Lung (tissue), 12 donors: ENCODE measurements around the gene ARHGAP10. TPM values are rescaled to one million over a fixed set of nuclear protein-coding genes. Genes with fewer than 3 reads are reported as not detected.

Experiments used
- ATAC-seq: fragments of 200-7000 bp; cut with Tn5 transposase; one replicate; pipeline ENCODE4 v1.9.1; 2020; ENCODE audit warnings: moderate number of reproducible peaks; ENCODE audit not compliant: insufficient read depth, low FRiP score
- DNase-seq, 3 donors: peaks; one replicate each; pipeline ENCODE4 v3.0.0-alpha.2; 2013 to 2017
- H3K27ac ChIP-seq, 2 donors: one replicate each; pipeline ENCODE4 v1.5.1; 2013; ENCODE audit warnings: mild to moderate bottlenecking in 2 of 2, moderate library complexity in 2 of 2, control low read depth in 1 of 2, inconsistent platforms in 1 of 2, low read depth in 1 of 2, low read length in 1 of 2
- H3K27me3 ChIP-seq, 3 donors: one replicate each; pipeline ENCODE4 v1.5.1; 2013; ENCODE audit warnings: low read length in 2 of 3; ENCODE audit not compliant: control insufficient read depth in 3 of 3, insufficient read depth in 3 of 3
- H3K36me3 ChIP-seq, 4 donors: one replicate each; pipeline ENCODE4 v1.5.1; 2013; ENCODE audit warnings: low read length in 4 of 4, mild to moderate bottlenecking in 1 of 4, moderate library complexity in 1 of 4; ENCODE audit not compliant: control insufficient read depth in 4 of 4, insufficient read depth in 4 of 4
- H3K4me1 ChIP-seq, 5 donors: one replicate each; pipeline ENCODE4 v1.5.1; 2013; ENCODE audit warnings: low read length in 5 of 5, mild to moderate bottlenecking in 2 of 5, moderate library complexity in 1 of 5; ENCODE audit not compliant: control insufficient read depth in 5 of 5, insufficient read depth in 5 of 5
- H3K4me3 ChIP-seq: one replicate; pipeline ENCODE4 v1.5.1; 2013; ENCODE audit warnings: mild to moderate bottlenecking, control low read depth, moderate library complexity
- H3K9ac ChIP-seq, 2 donors: one replicate each; pipeline ENCODE4 v1.5.1; 2013; ENCODE audit warnings: low read length in 2 of 2, control low read depth in 1 of 2; ENCODE audit not compliant: insufficient read depth in 1 of 2
- H3K9me3 ChIP-seq, 4 donors: one replicate each; pipeline ENCODE4 v1.5.1; 2013; ENCODE audit warnings: low read length in 3 of 4, mild to moderate bottlenecking in 1 of 4, moderate library complexity in 1 of 4; ENCODE audit not compliant: control insufficient read depth in 4 of 4, insufficient read depth in 3 of 4
- CTCF ChIP-seq: IDR thresholded peaks from 2 replicates; pipeline ENCODE4 v1.5.1; 2012; ENCODE audit warnings: mild to moderate bottlenecking; ENCODE audit errors: control extremely low read depth, extremely low read depth
- WGBS, 2 donors: extraction: QIAGEN DNeasy Blood & Tissue Kit; methylation state at CpG; one replicate each; pipeline ENCODE4 v1.1.7; 2013; 5-methylcytosine and 5-hydroxymethylcytosine counted together
- polyA plus RNA-seq, 2 donors: library from polyadenylated mRNA; stranded (reverse); fragments of 200-250 nt; gene quantifications; one replicate each; pipeline ENCODE4 v1.2.1, GENCODE V29; 2013
- total RNA-seq, 2 donors: library from RNA; depleted of rRNA in 1 of 2; stranded (reverse); fragments of >200 nt in 1 of 2; gene quantifications; one replicate each; pipeline ENCODE4 v1.2.1, GENCODE V29; 2014 to 2021
- donor health status: control.
- donor health status: control.
- donor health status: Bipolar disorder and iron deficiency.
- donor health status: healthy.
- donor health status: DM: yes; HTN: yes; CAD: no.

ARHGAP10 gene
- total and polyA plus RNA-seq, 4 donors: 9.1 to 25.0 (median 17.5) TPM

DNA sequence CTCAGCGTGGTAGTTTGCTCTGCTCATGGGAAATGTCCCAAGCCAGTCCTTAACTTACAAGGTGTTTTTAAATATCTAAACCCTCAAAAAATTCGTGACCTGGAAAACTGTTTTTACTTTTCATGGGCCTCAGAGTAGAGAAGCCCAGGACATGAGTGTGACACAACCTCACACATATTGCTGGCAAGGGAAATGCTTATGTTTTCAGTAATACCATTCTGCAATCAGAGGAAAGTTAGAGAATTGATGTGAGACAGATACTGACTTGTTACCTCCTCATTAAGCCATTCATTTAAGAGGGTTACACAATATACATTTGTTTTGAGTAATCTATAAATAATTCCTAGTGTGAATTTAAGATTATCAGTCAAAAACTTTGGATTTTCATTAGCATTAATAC is 209.5 kb downstream of the ARHGAP10 start:
- WGBS, 2 donors: 89 to 92% methylated on average over 2 of the region's 2 CpGs
- H3K4me3 ChIP-seq: no peak overlapping the region
- DNase-seq (peak in 1 of 3 donors; percentile 7), ATAC-seq (no peak)
- H3K27ac ChIP-seq: no peak overlapping the region
- H3K9me3 ChIP-seq: no peaks in the 10 kb centered on the region
- TF ChIP-seq CTCF: no peak
- H3K36me3 ChIP-seq: peaks cover 0 to 7% (median 4%) of the 10 kb centered on the region in 4 donors
- H3K27me3 ChIP-seq: no peaks in the 10 kb centered on the region
- no peak overlapping the region for H3K9ac ChIP-seq
- peaks cover 0 to 8% (median 0%) of the 10 kb centered on the region in 5 donors for H3K4me1 ChIP-seq

GRCh38 chr4:147942729-147943128 is 210.8 kb downstream of the ARHGAP10 start:
- Histone ChIP-seq H3K4me1 (peaks cover 0 to 8% (median 0%) of the 10 kb centered on the region in 5 donors), H3K36me3 (peaks cover 2 to 12% (median 4%) of the 10 kb centered on the region in 4 donors), H3K9ac (no peak overlapping the region), H3K27ac (no peak overlapping the region), H3K9me3 (no peaks in the 10 kb centered on the region), H3K27me3 (no peaks in the 10 kb centered on the region), H3K4me3 (no peak overlapping the region)
- no peak for ATAC-seq
- DNase-seq: no peak
- WGBS, 2 donors: 77% methylated on average over 5 of the region's 5 CpGs
- TF ChIP-seq CTCF: no peak

GRCh38 chr4:147943159-147943638 is 211.3 kb downstream of the ARHGAP10 start:
- ATAC-seq: no peak
- peaks cover 2 to 15% (median 4%) of the 10 kb centered on the region in 4 donors for H3K36me3 ChIP-seq
- H3K9ac ChIP-seq: no peak overlapping the region
- no peaks in the 10 kb centered on the region for H3K9me3 ChIP-seq
- no peak for TF ChIP-seq CTCF
- no peak overlapping the region for H3K4me3 ChIP-seq
- no peak for DNase-seq
- WGBS, 2 donors: 67 to 73% methylated on average over 3 of the region's 3 CpGs
- H3K27ac ChIP-seq: no peak overlapping the region
- no peaks in the 10 kb centered on the region for H3K27me3 ChIP-seq
- peaks cover 0 to 8% (median 0%) of the 10 kb centered on the region in 5 donors for H3K4me1 ChIP-seq

GRCh38 chr4:147944249-147944648 is 212.4 kb downstream of the ARHGAP10 start:
- no peaks in the 10 kb centered on the region for H3K27me3 ChIP-seq
- peaks cover 0 to 4% (median 0%) of the 10 kb centered on the region in 5 donors for H3K4me1 ChIP-seq
- no peaks in the 10 kb centered on the region for H3K9me3 ChIP-seq
- peaks cover 2 to 17% (median 4%) of the 10 kb centered on the region in 4 donors for H3K36me3 ChIP-seq
- no peak for TF ChIP-seq CTCF
- H3K27ac ChIP-seq: no peak overlapping the region
- H3K9ac ChIP-seq: no peak overlapping the region
- DNase-seq (no peak), ATAC-seq (no peak)
- no peak overlapping the region for H3K4me3 ChIP-seq
- WGBS, 2 donors: 76 to 82% methylated on average over 1 of the region's 1 CpG
